CD4-positive, alpha-beta T cell treated with Interleukin-4 for 4 hours (primary cell): Measurements from ENCODE around the gene ITFG2.

ENCODE experiments used
- DNase-seq: peaks from one replicate; pipeline ENCODE4 v3.0.0-alpha.2; 2020

The ITFG2 gene

GRCh38 chr12:2795291-2796186 is 16.9 kb upstream of the ITFG2 start:
- DNase-seq: peak; percentile 53

GRCh38 chr12:2796187-2796666 is 16.2 kb upstream of the ITFG2 start:
- DNase-seq: no peak

GRCh38 chr12:2797721-2798418 is 14.6 kb upstream of the ITFG2 start:
- no peak for DNase-seq

- no peak for DNase-seq
These were observed 12.4 kb upstream of the ITFG2 start for GRCh38 chr12:2800046-2800570.

GRCh38 chr12:2801044-2801783 is 11.3 kb upstream of the ITFG2 start:
- DNase-seq: no peak

GRCh38 chr12:2803635-2804392 is 8.7 kb upstream of the ITFG2 start:
- no peak for DNase-seq

GRCh38 chr12:2804393-2805142 is 7.9 kb upstream of the ITFG2 start:
- DNase-seq: no peak

- DNase-seq: no peak
These were observed 7.3 kb upstream of the ITFG2 start for GRCh38 chr12:2805143-2805520.

- DNase-seq: no peak
These were observed 5.8 kb upstream of the ITFG2 start for GRCh38 chr12:2806700-2807099.

GRCh38 chr12:2811801-2812200 is 667 bp upstream of the ITFG2 start:
- DNase-seq: no peak

- DNase-seq: peak; percentile 65
These were observed 1.0 kb downstream of the ITFG2 start for GRCh38 chr12:2813214-2814185.

GRCh38 chr12:2819810-2820209 is 7.3 kb downstream of the ITFG2 start:
- no peak for DNase-seq

- DNase-seq: no peak
These were observed 8.0 kb downstream of the ITFG2 start for GRCh38 chr12:2820432-2820831.

- no peak for DNase-seq
These were observed 11.0 kb downstream of the ITFG2 start for GRCh38 chr12:2823483-2823882.

GRCh38 chr12:2824541-2824940 is 12.1 kb downstream of the ITFG2 start:
- no peak for DNase-seq

- no peak for DNase-seq
These were observed 12.7 kb downstream of the ITFG2 start for GRCh38 chr12:2825132-2825531.

GRCh38 chr12:2826036-2826435 is 13.6 kb downstream of the ITFG2 start:
- DNase-seq: no peak

GRCh38 chr12:2826721-2827515 is 14.4 kb downstream of the ITFG2 start:
- DNase-seq: no peak

- DNase-seq: no peak
These were observed 16.8 kb downstream of the ITFG2 start for GRCh38 chr12:2829275-2829674.
